Measurements from ENCODE around the gene EGR4. TPM values are rescaled to one million over a fixed set of nuclear protein-coding genes. Genes with fewer than 3 reads are reported as not detected.

EGR4 gene
- not detected for total RNA-seq
- long read RNA-seq, donor 1, result 0 reads
- long read RNA-seq, donor 2, result 0 reads

DNA sequence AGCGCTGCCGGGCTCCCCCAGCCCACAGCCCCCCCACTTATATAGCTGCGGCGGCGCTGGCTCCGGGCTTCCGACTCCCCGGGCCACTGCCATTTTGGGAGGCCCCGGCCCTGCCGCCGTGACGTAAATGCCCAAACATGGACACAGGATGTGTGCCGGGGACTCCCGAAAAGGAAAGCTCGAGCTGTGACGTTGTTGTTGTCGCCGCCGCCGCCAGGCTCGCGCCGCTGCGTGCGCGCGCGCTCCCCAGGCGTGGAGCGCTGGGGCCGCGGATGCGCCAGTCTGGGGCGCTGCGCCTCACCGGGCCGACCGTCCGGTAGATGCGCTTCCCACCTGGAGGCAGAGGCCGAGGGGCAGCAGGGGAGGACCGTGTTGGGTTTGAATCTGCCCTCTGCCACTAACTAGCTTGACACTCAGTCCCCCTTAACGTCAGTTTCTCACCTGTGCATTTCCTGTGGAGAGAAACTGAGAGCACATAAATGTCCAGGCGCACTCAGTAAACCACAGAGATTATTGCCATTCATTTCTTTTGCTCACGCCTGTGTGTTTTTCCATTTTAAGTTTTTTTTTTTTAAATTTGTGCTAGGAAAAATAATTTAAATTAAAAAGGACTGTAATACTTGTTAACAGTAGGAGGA lies at the start of gene EGR4:
Gene EGR4 (minus strand): TSS at position 15 of the 638 bp plus-strand sequence. CDS start 231 bp downstream, outside the sequence.
- peak; percentile 91 for DNase-seq (ENCODE audit: low spot score)
- intact Hi-C loops (cut with DNase I), result no loop called here

DNA sequence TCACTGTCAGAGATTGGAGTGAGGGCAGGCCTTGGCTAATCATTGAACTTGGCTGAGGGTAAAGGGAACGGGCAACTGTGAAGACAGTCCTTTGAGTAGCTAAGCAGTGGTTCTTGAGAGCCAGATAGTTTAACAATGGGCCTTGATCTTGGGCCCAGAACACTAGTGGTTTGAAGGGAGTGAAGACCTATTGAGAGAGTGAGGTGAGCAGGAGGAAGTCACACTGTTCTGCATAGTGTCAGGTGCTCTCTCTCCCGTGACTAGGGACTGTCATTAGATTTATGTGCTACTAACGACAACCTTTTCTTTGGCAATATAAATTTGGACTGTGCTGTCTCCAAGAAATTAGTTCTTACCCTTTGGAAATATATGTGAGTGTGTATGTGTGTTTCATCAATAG lies 47.7 kb upstream of the EGR4 start:
- intact Hi-C loops (cut with DNase I), result no loop called here
- DNase-seq (ENCODE audit: low spot score), result no peak

- intact Hi-C loops (cut with DNase I), result no loop called here
- DNase-seq (ENCODE audit: low spot score), result no peak
These were observed 45.9 kb upstream of the EGR4 start for GRCh38 chr2:73339201-73339600.

GRCh38 chr2:73337828-73338227 lies 44.5 kb upstream of the EGR4 start:
- DNase-seq (ENCODE audit: low spot score), result no peak
- intact Hi-C loops (cut with DNase I), result no loop called here

DNA sequence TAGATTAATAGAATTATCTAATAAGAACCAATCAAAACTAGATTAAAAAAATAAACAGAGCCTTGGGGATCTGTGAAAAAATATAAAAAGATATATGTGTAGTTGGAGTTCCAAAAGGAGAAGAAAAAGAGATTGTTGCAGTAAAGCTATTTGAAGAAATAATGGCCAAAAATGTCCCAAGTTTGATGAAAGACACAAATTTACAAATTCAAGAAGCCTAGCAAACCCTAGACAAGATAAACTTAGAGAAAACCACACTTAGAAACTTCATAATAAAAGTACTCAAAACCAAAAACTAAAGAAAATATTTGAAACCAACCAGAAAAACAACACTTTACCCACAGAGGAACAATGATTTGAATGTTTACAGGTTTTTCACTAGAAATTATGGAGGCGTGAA lies 41.3 kb upstream of the EGR4 start:
- intact Hi-C loops (cut with DNase I), result no loop called here
- DNase-seq (ENCODE audit: low spot score), result no peak

DNA sequence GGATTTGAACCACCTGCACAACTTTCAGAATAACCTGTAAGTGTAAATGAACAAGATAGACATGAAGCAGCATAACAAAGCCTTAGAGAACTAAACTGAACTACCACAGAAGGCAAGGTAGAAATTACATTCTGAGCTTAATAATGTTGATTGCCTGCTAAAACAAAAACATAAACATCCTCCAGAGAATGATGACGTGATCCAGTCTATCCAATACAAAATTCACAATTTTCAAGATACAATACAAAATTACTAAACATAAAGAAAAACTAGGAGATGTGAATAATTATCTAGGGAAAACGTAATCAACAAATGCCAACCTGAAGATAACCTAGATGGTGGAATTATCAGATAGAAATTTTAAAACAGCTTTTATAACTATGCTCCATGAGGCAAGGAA lies 40.7 kb upstream of the EGR4 start:
- no peak for DNase-seq (ENCODE audit: low spot score)
- intact Hi-C loops (cut with DNase I), result no loop called here

- intact Hi-C loops (cut with DNase I), result no loop called here
These were observed 40.2 kb upstream of the EGR4 start for GRCh38 chr2:73333564-73333963.

DNA sequence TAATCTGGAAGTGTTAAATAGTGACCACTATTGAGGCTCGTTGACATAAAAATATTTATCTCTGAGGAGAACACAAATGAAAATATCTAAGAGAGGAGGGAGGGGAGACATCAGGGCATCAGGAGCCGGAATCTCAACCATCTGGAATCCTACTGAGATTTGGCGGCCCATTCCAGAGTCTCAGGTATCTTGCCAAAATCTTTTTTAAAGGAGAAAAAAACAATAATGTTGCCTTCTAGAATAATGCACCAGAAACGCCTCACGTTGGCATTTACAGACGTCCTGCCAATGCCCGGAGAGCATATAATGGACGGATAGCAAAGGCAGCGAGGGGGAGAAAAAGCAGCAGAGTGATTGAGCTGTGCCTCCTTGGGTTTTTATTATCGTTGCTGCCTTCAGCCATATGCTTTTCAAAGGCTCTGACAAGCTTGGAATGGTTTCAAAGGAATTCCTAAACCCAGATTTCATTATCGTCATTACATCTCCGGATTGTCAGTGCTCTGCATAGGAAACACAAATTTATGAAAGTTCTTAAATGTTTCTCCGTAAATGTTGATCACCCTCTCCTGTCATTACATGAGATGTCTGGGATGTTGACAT lies 30.9 kb upstream of the EGR4 start:
- intact Hi-C loops (cut with DNase I), result no loop called here
- no peak for DNase-seq (ENCODE audit: low spot score)

More at GRCh38 chr2:73333564-73333963, 40.2 kb upstream of the EGR4 start:
- no peak for DNase-seq (ENCODE audit: low spot score)

- DNase-seq (ENCODE audit: low spot score), result no peak
- intact Hi-C loops (cut with DNase I), result no loop called here
These were observed 30.2 kb upstream of the EGR4 start for GRCh38 chr2:73323551-73323950.

- no peak for DNase-seq (ENCODE audit: low spot score)
These were observed 21.1 kb upstream of the EGR4 start for GRCh38 chr2:73314441-73314840.

DNA sequence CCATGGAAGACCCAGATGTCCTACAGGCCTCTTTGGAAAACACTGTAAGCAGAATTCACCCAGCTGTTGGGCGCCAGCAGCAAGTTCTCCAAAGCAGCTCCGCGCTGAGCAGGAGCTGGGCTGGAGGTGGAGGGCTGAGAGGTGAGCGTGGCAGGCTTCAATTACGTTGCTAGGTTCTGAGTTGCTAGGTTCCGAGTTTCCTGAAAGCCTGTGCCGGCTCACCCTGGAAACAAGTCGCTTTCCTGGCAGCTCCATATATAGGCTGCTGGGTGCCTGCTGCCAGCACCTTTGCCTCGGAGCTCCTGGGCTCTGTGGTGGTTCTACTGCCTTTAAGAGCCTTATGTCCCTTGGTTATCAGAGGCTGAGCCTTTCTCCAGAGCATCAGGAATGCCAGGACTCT lies 14.4 kb upstream of the EGR4 start:
- intact Hi-C loops (cut with DNase I), result no loop called here

More at GRCh38 chr2:73314441-73314840, 21.1 kb upstream of the EGR4 start:
- intact Hi-C loops (cut with DNase I), result no loop called here

DNA sequence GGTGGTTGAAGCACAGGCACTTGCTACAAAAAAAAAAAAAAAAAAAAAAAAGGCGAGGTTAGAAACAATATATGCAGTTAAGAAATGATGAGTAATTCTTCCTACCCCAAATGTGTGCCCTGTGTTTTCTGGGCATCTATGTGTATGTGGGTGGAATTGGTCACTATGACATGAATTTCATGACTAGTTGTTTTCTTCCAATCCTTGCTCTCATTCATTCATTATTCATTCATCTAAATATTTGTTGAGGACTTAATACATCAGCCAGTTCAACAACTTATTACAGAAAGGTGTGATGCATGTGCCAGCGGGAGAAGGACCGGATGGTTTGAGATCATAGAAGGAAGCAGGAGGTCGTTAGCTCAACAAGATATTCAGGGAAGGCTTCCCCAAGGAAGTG lies 8.3 kb upstream of the EGR4 start:
- intact Hi-C loops (cut with DNase I), result no loop called here
- DNase-seq (ENCODE audit: low spot score), result no peak

More for the DNA sequence above, 14.4 kb upstream of the EGR4 start:
- DNase-seq (ENCODE audit: low spot score), result no peak

DNA sequence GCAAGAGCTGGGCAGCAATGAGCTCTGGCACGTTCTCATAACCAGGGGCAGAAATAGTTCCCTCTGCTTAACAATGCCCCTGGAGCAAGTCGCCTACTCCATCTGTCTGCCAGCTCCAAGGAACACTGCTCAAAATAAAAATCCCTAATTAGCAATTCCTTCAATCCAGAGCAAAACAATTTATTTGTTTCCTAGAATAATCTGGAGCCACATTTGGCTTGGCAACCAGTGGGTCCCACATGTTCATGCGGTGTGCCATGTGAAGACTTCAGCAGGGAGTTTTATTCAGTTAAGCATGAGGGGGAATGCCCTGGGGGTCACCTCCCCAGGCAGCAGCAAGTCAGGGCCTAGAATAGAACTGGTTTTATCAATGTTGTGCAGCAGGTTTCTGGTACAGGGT lies 7.6 kb upstream of the EGR4 start:
- no peak for DNase-seq (ENCODE audit: low spot score)
- intact Hi-C loops (cut with DNase I), result no loop called here

DNA sequence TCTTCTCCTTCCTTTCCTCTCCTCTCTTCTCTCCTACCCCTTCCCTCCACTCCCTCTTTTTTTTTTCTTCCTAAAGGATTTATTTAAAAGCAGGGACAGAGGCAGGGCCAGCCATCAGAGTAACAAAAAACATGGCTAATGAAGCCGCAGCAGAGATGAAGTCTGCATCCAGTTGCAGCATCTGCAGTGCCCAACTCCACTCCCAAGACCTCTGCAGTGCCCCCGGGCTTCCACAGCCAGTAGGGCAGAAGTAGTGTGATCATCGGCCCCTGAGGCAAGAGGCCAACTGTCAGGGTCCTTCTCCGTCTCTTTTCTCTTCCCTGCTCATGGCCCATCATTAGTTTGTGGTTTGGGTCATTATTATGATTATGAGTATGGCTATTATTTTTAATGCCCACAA lies 4.2 kb upstream of the EGR4 start:
- intact Hi-C loops (cut with DNase I), result no loop called here
- DNase-seq (ENCODE audit: low spot score), result no peak

- intact Hi-C loops (cut with DNase I), result no loop called here
- no peak for DNase-seq (ENCODE audit: low spot score)
These were observed 3.8 kb upstream of the EGR4 start for GRCh38 chr2:73297151-73297559.

- no peak for DNase-seq (ENCODE audit: low spot score)
- intact Hi-C loops (cut with DNase I), result no loop called here
These were observed 2.5 kb upstream of the EGR4 start for GRCh38 chr2:73295751-73296400.

DNA sequence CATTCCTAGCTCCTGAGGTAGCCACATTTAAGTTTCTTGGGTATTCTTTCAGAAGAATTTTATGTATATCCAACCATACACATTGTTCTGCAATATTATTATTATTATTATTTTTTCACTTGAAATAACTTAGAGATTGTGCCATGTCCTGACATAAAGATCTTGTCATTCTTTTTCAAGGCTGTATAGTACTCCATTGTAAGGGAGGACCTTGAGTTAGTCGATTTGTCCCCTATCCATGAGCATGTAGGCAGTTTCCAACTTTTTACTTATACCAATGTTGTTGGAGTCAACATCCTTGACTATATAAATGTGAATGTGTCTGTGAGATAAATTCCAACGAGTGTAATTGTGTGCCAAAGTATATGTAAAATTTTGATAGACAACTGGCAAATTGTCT lies 891 bp upstream of the EGR4 start:
- no peak for DNase-seq (ENCODE audit: low spot score)
- intact Hi-C loops (cut with DNase I), result no loop called here

DNA sequence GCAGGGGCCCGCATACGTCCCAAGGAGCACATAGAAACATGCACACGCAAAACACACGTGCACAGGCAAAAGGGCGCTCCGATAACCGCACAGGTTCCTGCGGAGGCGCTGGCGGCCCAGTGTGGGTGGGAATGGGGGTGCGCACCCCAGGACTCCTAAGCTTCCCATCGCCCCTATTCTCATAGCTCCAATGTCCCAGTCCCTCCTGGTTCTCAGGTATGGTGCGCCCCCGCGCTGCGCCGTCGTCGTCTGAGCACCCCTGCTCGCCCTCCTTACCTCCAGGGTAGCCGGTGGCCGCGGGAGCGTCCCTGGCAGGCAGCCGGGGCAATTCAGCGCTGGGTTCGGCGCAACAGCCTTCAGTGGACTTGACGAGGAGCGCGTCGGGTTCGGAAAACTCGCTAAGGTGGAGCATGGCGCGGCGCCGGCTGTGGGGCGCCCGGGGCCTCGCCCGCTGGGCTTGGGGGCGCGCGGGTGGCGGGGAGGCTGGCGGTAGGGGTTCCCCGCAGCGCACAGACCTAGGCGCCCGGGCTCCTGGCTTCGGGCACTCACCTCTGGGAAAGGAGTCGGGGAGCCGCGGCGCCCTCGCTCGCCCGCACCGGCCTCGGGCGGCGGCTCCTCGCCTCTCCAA lies 328 bp downstream of the EGR4 start:
- DNase-seq (ENCODE audit: low spot score), result no peak
- intact Hi-C loops (cut with DNase I), result no loop called here

- intact Hi-C loops (cut with DNase I), result no loop called here
- DNase-seq (ENCODE audit: low spot score), result no peak
These were observed 937 bp downstream of the EGR4 start for GRCh38 chr2:73292316-73292905.

Data from posterior vena cava (tissue), 2 donors.